Mucosa of gallbladder (tissue), 1 donor: Measurements from ENCODE around the gene RTL1. TPM values are rescaled to one million over a fixed set of nuclear protein-coding genes. Genes with fewer than 3 reads are reported as not detected.

Experiments
- DNase-seq: peaks from one replicate; pipeline ENCODE4 v3.0.0-alpha.2; 2020; ENCODE audit warnings: low spot score
- total RNA-seq: library from RNA; stranded (reverse); gene quantifications from one replicate; pipeline ENCODE4 v1.2.1, GENCODE V29; 2021
- donor health status: DM: no; HTN: no; CAD: no.

RTL1 gene
- total RNA-seq, 1 donor from 2014 or later: 0.09 TPM

- no peak for DNase-seq
Observed at GRCh38 chr14:100834794-100835547, 68.6 kb downstream of the RTL1 start.

GRCh38 chr14:100834082-100834793 lies 69.3 kb downstream of the RTL1 start:
- DNase-seq: no peak

GRCh38 chr14:100832311-100832960 lies 71.1 kb downstream of the RTL1 start:
- no peak for DNase-seq

GRCh38 chr14:100830681-100831080 lies 72.8 kb downstream of the RTL1 start:
- no peak for DNase-seq

Other genes with a start within 250 kb of the RTL1 start
- 7.0 TPM for gene DLK1, start 176.8 kb downstream of the RTL1 start, total RNA-seq
- gene MEG3, start 77.6 kb downstream of the RTL1 start, total RNA-seq: 132 TPM